ENCODE results near the gene NOL4.
A peak's percentile ranks its signal among the peaks of the same experiment; 100 is the strongest.
"Not testable (repeated sequence)": the region's sequence is repeated elsewhere in the genome, so short reads cannot be mapped to it uniquely, and the experiment has no call there.

The NOL4 gene

GRCh38 chr18:34224423-34225217 lies at the start of gene NOL4:
Gene NOL4 (minus strand): TSS chr18:34224913. CDS start chr18:34223253, 1,660 bp downstream.
- peak; percentile 98 for DNase-seq

- DNase-seq: not testable (repeated sequence)
Measured at GRCh38 chr18:34266029-34266428, 41.3 kb upstream of the NOL4 start.

GRCh38 chr18:34261865-34262780 lies 37.4 kb upstream of the NOL4 start:
- DNase-seq: no peak

DNA sequence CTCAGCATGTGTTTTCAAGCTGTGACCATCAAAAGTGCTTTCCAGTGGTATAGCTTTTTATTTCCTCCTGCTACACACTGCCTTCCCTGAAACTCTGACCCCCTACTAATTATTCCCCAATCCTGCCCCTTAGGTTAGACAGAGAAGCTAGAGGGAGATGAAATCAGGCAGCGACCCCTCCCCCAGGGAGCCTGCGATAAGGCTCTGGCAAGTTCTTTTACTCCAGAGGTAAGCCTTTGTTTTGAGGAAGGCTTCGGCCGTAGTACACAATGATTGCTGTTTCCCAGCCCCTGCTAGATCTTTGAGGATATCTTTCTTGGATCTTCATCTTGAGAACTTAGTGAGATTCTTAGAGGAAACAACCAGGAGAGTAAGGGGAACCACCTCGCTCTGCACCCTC lies 33.5 kb upstream of the NOL4 start:
- DNase-seq: no peak

DNA sequence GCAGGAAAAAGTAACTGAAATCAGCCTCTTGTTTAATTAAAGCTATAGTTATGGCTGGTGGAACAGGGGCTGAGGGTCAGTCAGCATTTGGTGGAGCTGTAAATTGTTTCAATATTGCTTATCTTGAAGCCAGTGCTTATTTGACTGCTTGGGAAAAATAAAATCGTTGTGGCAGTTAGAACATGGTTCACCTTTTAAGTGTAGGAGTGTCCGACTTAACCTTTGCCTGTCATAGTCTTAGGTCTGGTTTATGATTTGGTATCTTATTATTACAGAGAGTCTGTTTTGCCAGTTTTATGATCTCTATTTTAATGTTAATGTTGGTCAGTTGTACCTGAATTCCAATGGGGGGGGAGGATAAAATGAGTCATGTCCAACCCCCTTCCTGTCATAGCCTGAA lies 27.2 kb upstream of the NOL4 start:
- no peak for DNase-seq

- DNase-seq: no peak
Measured at GRCh38 chr18:34248727-34249126, 24.0 kb upstream of the NOL4 start.

GRCh38 chr18:34242739-34243138 lies 18.0 kb upstream of the NOL4 start:
- DNase-seq: no peak

- not testable (repeated sequence) for DNase-seq
Measured at GRCh38 chr18:34233781-34234388, 9.2 kb upstream of the NOL4 start.

GRCh38 chr18:34225218-34225553 lies 473 bp upstream of the NOL4 start:
- no peak for DNase-seq

DNA sequence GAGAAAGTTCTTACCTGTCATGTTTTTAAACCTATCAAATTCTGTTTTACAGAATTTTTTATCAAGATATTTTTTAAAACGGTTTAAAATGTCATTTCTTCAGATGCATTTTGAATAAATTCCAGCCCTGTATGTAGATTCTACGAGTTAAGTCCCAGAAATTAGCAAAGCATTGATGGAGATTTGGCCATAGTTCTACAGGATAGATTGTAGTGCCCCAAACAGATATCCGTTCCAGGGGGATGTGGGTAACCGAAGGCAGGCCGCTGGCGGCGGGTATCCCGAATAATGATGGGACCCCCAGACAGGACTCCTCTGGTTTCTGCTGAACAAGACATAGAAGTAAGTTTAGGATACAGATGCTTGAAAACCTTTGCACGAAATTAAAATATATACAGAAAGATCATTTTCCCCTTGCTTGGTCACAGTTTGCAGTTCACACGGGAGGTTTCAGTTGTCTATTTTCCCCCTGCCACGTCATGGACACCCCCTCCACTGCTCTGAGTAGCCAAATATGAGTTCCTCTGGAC lies 755 bp downstream of the NOL4 start:
- DNase-seq: peak; percentile 39

DNA sequence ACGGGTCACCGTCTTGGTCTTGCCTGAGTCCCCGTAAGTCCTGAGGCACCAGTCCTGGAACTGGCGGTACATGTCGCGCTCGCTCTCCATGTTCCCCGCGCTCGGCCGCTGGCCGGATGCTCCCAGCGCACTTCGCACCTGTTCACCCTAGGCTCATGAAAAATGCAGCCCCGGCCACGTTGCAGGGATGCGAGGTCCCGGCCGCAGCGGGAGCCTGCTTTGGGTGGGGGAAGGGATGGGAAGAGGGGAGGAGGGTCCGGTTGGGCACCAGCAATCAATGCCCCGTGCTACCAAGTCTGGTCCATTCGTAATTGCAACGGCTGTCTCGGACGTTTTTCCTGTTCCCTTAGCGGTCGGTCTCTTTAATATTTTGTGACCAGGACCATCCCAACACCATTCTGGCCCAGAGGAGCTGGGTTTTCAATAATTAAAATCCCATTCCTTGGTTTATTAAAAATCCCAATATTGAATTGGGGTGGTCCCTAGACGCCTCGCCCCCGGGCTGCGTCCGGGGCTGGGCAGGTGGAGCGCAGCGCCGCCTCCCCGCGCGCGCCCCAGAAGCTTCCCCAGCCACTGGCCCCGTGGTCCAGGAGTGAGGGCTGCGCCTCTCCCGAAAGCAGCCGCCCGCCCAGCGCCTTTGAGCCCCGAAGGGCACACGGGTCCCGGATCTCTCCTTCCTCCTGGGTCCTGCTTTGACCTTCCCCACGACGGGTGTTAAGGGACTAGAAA lies 1.4 kb downstream of the NOL4 start:
- DNase-seq: peak; percentile 75

DNA sequence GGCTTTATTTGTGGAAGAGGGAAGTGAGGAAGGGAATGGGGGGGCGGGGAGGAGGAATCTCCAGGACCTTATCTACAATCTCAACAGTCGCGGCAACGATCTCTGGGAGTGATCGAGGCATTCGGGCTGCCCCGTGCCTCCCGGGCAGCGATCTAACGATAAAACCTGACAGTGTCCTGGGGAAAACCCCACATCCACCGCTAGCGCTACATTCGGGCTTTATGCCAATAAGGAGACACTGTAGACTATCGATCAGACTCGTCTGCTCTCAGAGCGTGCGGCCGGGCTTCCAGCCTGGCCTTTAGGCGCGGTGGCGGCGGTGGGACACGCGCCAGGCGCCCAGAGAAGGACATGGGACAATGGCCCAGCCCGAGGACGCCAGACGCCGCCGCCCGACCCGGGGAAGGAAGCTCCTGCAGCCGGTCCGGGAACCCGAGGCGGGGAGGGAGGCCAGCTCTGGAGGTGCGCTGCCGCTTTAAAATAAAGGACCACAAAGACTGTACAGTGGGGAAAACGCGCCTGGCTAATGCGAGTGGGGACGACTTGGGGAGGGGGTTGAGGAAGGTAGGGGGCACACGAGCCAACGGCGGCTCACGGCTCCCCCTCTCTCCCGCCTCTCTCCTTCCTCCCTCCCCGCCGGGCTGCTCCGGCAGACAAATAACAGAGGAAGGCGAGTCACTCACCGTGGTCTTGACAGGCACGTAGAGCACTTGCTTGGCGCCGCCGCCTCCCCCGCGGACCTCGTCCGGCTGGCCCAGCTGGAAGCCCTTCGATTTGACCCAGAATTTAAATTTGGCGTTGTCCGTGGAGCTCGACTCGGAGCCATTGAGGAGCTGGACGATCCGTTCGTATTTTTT lies 2.2 kb downstream of the NOL4 start:
- DNase-seq: peak; percentile 86

DNA sequence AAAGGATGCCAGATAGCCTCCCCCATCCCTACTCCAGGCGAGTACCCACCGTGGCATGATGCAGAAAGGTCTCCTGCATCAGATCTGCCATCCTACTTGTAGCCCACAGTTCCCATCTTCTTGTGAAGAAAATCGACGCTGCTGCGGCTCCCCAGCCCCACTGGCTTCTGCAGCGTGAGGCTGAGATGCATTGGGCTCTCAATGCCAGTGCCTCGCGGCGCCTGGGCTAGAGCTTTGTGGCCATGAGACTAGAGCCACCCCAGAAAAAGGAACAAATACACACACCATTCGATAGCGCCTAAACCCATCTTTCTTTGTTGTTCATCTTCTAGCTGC lies 2.8 kb downstream of the NOL4 start:
- DNase-seq: peak; percentile 83

DNA sequence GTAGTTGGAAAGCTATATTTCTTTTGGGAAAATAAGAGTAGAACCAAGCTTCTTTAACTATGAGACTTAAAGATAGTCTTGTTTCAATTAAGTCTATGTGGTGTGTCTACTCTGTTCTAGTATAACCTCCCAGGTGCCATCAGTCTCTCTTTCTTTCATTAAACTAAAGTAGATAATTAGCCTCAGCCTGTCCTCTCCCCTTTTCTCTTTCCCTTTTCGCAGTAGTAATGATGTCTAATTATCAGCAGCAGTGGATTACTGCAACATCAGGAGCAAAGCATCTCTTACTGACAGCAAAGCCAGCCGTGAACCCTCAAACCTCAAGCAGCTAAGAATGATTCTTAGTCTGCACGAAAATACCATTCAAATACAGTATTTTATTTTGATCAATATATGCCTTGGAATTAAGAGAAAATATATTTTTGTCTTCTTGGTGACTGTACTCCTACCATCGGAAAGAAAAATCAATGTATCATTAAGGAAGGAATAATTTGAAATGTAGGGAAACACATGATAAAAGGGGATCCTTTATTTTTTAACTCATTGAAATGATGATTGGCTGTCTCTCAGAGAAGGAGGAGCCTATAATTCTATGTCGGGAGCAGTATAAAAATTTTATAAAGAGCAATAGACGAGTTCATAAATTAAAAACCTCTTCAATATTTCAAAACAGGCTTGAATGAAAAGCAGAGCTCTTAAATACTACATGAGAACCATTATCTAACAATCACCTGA lies 4.5 kb downstream of the NOL4 start:
- peak; percentile 71 for DNase-seq

GRCh38 chr18:34219651-34220050 lies 5.1 kb downstream of the NOL4 start:
- DNase-seq: peak; percentile 93

DNA sequence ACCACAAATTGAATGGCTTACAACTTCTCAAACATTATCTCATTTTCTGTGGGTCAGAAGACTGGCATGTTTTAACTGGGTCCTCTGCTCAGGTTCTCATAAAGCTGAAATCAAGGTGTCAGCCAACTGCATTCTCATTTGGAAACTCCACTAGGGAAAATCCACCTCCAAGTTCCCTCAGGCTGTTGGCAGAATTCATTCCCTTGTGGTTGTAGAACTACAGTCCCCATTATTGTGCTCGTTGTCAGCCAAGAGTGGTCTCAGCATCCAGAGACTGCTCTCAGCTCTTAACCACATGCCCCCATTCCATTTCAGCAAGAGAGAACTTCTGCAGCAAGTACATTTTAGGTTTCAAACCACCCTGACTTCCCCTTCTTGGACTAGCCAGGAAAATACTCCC lies 12.2 kb downstream of the NOL4 start:
- no peak for DNase-seq

DNA sequence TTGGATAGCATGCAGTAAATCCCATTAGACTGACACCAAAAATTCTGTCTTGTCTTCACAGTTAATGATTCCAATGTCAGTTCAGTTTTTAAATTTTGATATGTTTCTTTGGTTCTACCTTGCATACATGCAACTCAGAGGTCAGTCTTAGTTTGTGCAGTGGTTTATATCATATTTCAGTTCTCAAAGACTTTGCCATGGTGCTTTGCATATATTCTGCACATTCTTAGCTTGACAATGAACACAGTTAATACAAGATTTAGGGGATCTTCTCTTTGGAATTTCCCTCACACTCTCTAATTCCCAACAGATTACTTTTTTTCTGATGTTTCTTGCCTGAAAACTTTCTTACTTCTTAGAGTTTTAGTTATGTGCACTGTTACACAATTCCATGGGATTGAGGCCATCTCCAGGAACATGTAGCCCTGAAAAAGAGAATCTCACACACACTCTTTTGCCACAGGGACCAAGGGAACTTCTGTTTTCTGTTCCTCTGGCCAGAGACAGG lies 17.3 kb downstream of the NOL4 start:
- DNase-seq: no peak

GRCh38 chr18:34203866-34204265 lies 20.8 kb downstream of the NOL4 start:
- no peak for DNase-seq

GRCh38 chr18:34196256-34196655 lies 28.5 kb downstream of the NOL4 start:
- DNase-seq: no peak

- DNase-seq: no peak
Measured at GRCh38 chr18:34194239-34194638, 30.5 kb downstream of the NOL4 start.

All from NCI-H82 (cell line).